Middle frontal gyrus (tissue), 1 donor: ENCODE measurements around the gene STX8.

ENCODE experiments used
- DNase-seq: peaks from one replicate; pipeline ENCODE4 v3.0.0-alpha.2; 2015; ENCODE audit warnings: low spot score; ENCODE audit errors: extremely low spot score

The STX8 gene

DNA sequence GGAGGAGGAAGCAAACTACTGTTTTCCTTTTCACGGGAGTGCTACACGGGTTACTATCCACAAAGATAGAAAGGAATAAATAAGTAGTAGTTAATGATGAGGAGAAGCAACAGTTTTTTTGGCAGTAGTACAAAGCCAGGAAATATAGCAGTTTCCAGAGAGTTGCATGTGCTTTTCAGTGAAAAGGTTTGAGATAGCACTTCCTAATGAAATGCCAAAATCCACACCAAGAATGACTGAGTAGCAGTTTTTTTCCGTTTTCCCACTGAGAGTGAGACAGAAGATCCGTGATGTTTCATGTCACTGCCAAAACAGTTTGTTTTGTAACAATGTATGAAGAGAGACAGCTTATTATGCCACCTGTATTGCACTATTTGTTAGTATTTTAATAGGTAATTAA lies 129.1 kb downstream of the STX8 start:
- no peak for DNase-seq

GRCh38 chr17:9445424-9445823 lies 130.2 kb downstream of the STX8 start:
- DNase-seq: no peak

DNA sequence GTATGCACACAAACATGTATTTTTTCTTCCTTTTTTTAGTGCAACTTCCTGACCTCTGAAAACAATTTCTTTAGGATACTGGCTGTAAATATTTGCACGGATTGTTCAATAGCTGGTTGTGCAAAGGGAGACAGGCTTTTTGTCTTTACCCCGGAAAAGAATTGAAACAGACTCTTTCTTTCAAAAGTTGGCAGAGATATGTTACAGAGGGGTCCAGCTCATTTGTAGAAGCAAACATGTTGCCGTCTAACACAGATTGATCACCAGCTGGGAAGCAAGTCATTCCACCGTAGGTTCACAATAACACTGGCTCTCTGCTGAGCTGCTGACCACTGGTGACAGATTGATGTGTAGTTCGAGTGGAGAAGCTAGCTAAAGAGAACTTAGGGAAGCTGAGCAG lies 130.9 kb downstream of the STX8 start:
- no peak for DNase-seq

DNA sequence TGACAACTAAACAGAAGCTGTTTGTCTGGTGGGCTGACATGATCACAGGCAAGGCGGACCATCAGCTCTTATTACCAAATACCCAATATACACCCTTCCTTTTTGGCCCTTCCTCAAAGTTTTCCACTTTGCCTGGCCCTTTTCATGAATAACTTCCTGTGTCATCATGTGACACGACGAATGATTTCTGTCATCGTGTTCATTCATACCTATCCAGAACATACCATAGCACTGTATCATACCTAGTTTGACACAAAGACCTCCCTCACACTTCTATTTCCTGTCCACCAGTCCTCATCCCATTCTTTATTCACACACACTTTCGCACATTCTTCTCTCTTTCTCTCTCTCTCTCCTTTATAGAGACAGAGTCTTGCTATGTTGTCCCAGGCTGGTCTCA lies 131.8 kb downstream of the STX8 start:
- no peak for DNase-seq

GRCh38 chr17:9439851-9440250 lies 135.8 kb downstream of the STX8 start:
- DNase-seq: no peak

DNA sequence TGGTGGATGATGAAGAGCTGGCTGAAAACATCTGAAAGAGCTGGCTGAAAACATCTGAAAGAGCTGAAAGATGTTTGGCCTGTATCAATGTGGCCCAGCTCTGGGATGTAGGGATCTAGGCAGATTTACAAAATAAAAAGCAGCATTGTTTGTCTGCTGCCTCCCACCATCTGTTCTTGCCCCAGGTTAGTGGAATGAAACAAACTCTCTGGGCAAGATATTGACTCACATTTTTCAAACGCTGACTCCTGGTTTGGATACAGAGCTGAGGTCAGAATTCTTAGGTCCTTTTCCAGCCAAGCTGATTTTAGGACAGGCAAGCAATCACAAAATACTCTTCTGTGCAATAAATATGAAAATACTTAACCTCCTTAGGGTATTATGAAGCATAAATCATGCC lies 139.0 kb downstream of the STX8 start:
- no peak for DNase-seq

- DNase-seq: no peak
These were observed 140.5 kb downstream of the STX8 start for GRCh38 chr17:9435165-9435564.

DNA sequence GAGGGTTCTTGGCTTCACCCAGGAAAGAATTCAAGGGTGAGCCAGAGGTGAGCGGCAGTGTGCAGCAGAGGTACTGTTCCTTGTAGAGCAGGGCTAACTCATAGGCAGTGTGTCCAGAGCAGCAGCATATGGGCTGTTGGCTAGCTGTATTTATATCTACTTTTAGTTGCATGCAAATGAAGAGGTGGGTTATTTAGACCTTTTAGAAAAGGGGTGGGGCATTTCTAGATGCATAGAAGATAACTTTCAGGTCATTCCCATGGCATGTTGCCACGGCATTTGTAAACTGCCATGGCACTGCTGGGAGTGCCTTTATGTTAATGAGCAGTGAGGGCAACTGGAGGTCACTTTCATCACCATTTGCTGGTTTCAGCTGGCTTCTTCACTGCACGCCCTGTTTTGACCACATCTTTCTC lies 141.0 kb downstream of the STX8 start:
- no peak for DNase-seq

DNA sequence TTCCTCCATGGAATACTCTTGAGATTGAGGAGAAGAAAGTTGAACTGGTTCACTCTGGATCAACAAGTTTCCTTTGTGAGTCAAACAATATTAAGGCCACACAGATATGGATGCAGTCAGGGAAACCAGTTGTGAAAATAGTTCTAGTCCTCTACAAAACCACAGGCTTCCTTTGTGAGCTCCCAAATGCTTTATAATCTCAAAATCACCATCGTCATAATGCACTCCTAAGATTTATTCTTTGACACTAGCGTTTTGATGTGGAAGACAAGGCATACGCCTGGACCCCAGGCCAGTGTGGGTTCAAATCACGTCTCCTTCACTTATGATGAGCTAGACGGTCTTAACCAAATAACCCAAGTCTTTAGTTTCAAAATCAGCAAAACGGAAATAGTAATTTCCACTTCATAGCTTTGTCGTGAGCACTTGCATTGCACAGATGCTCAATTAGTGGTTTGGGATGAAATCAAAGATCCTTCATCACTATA lies 142.6 kb downstream of the STX8 start:
- DNase-seq: no peak

DNA sequence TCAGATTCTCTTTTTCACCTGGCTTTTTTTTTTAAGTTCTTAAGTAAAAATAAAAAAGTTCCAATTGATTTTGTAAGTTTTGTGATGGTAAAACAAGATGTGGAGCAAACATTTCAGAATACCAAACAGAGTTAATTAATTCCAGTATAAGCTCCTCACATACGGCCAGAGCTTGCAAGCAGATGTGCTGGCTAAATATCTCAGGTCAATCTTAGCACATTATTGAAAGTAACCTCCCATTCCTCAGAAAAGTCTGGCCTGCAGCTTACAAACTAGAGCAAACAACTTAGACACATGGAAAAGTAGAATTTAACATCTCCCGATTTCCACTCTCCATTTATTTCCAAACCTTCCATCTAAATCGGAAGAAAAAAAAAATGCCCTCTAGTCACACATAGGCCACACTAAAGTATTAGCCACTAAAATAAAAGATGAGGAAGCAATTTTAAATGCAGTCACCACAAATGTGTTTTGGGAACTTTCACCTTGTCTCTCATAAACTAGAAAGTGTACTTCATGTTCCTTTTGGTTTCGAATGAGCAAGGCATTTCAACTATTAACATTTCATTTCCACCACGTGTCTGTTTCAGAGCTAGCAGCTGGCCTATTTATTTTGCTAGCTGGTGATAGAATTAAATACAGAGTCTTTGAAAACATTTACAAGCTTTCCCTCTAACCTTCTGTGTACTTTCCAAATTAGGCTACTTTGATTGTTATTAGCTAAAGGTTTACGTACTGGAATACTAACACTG lies 143.3 kb downstream of the STX8 start:
- no peak for DNase-seq

DNA sequence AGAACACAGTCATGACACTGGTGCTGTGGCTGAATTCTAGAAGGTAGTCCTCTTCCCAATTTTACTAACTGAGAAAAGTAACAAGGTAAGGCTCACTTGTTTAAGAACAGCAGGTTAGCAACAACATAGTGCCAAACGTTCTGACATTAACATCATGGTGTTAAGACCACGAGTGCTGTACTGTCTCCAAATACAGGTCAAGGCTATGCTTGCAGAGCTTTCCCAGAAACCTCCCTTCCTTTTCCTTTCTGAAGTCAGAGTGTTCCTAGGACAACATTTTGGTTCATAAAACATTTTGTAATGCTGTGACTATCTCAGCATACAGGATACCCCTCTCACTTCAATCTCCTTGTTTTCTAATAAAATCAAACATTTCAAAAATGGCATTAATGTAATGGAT lies 144.0 kb downstream of the STX8 start:
- no peak for DNase-seq

GRCh38 chr17:9427465-9428315 lies 147.9 kb downstream of the STX8 start:
- no peak for DNase-seq

GRCh38 chr17:9424071-9424640 lies 151.5 kb downstream of the STX8 start:
- no peak for DNase-seq

DNA sequence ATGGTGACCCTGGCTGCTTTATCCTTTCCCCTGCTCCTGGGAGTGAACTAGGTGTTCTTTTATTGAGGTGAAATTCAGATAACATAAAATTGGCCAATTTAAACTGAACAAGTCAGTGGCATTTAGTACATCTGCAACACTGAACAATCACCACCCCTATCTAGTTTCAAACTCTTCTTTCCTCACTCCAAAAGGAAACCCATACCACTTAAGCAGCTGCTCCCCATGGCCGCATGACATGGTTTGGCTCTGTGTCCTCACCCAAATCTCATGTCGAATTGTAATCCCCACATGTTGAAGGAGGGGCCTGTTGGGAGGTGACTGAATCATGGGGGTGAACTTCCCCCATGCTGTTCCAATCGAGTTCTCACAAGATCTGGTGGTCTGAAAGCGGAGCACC lies 154.1 kb downstream of the STX8 start:
- no peak for DNase-seq

DNA sequence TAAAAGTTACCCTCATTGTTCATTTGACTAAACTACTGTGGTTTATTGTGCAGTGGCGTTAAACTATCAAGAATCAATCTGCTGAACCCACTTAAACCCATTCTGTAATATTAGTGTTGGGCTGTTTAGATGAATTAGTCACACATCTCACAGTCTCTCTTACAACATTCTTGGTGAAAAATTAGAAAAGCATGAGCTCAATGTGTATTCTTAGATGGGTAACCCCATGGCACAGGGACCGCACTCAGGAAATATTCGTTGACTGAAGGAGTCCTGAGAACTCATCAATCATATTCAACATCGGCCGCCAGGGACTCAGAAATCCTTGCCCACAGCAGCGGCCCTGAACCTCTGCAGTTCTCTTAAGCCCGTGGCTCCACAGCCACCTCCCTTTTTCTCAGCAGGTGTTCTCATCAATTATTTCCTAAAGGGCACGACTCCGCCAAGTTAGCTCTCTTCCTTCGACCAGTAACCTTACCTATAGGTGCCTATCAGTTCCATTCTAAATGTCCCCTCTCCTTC lies 155.6 kb downstream of the STX8 start:
- DNase-seq: no peak

- no peak for DNase-seq
These were observed 161.1 kb downstream of the STX8 start for GRCh38 chr17:9414471-9414870.

DNA sequence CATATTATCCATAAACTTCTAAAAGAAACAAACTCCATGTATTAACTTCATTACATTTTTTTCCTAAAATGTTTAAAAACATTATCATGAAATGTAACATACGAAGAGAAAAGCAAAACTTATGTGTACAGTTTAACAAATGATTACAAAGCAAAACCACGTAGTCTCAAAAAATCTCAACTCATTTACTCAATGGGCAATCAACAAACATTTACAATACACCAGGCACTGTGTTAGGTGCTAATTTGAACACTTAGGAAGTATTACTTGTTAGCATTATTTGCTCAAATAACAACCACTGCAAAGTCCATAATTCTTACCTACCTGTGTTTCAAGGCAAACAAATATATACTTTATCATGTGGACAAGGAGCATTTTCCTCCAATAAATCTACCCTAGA lies 164.9 kb downstream of the STX8 start:
- no peak for DNase-seq

GRCh38 chr17:9410301-9410700 lies 165.3 kb downstream of the STX8 start:
- DNase-seq: no peak

GRCh38 chr17:9409878-9410277 lies 165.7 kb downstream of the STX8 start:
- no peak for DNase-seq

DNA sequence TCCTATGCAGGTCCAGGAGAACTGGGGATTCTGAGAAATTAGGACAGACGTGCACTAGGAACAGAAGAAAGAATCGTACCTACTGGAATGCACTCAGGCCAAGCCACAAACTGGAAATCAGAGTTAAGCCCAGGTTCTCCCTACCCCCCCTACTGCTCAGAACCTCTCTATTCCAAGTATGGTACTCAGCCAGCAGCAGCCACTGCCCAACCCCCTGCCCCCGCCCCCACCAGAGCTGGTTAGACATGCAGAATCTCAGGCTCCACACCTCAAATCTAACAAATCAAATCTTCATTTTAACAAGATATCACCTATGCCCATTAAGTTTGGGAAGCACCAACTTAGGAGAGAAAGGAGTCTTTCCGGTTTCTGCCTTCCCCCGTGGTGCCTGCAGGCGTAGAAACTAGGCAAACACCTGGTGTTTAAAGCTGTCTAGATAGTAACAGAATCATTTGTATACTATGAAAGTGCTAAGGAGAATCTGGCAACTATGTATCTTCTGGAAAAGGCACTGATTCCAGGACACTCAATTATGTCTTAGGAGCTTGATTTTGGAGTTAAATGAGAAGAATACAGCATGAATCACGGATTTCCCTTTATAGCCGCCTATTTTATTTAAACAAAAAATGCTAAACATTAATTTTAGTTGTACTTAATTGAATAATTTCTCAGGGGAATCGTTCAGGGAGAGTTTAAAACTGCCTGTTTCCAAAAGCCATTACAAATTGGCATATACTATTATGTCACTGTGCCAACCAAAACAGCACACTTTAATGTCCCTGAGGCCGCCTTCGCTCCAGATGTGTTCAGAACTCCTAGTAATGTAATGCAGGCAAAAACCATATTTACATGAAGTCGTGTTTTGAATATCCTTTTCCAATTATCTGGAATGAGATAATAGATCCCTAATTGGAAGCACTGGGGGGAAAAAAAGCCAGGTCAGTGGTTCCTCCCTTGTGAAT lies 166.5 kb downstream of the STX8 start:
- no peak for DNase-seq

GRCh38 chr17:9408381-9408780 lies 167.2 kb downstream of the STX8 start:
- no peak for DNase-seq
